Measurements from ENCODE around the gene VPS52.
A peak's percentile ranks its signal among the peaks of the same experiment; 100 is the strongest.

VPS52 gene

GRCh38 chr6:33208091-33208967, 63.3 kb downstream of the VPS52 start, which contains the start of gene RING1:
RING1 (plus strand) TSS chr6:33208500; CDS start chr6:33208823, 323 bp downstream.
- peak; percentile 88 for DNase-seq

DNA sequence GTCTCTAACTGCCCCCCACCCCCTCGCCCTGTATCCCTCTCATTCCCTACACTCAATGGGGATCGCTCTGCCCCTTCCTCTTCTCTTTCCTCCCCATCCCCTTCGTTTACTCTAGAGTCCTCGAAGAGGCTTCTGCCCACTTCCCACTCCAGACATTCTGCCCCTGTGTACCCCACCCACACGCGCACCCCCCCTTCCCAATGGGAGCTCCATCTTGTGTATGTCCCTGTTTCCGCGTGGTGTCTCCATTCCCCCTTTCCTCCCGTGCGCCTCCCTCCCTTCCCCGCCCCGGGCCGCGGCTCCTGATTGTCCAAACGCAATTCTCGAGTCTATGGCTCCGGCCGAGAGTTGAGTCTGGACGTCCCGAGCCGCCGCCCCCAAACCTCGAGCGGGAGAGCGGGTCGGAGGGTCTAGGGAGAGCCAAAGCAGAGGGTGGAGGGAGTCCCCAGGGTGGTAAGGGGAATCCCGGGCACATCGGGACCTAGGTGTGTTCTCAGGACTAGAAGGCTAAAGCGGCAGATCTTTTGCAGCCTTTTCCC, 64.1 kb downstream of the VPS52 start:
- peak; percentile 35 for DNase-seq

DNA sequence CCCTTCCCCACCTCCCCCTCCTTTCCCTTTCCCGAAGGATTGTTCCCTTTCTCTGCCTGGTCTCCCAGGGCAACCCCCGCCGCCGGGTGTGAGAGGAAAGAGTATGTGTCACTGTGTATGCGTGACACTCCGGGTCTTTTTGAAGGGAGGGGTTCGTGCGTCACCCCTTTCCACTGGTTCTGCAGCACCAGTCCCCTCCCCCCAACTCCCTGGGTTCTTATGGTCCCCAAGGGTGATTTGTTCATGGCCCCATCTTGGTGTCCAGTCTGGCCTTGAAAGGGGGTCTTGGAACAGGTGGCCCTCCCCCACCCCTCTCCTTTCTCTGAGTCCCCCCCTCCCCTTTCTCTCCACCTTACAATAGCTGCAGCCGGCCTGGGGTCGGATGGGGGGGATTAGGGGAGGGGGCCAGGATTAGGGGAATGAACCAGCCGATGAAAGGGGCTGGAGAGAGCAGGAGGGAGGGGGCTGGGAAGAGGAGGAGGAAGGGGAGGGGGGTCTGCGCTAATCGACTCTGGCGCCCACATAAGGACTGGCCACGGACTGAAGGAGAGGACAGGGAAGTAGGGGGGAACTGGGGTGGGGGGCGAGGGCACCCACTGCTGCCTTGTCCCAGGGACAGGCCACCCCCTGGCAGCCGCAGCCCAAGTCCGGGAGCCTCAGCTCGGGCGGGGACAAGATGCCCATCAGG, 64.7 kb downstream of the VPS52 start:
- DNase-seq, result no peak

GRCh38 chr6:33206027-33206863, 65.4 kb downstream of the VPS52 start:
- DNase-seq, result no peak

GRCh38 chr6:33205191-33206026, 66.3 kb downstream of the VPS52 start:
- peak; percentile 38 for DNase-seq

DNA sequence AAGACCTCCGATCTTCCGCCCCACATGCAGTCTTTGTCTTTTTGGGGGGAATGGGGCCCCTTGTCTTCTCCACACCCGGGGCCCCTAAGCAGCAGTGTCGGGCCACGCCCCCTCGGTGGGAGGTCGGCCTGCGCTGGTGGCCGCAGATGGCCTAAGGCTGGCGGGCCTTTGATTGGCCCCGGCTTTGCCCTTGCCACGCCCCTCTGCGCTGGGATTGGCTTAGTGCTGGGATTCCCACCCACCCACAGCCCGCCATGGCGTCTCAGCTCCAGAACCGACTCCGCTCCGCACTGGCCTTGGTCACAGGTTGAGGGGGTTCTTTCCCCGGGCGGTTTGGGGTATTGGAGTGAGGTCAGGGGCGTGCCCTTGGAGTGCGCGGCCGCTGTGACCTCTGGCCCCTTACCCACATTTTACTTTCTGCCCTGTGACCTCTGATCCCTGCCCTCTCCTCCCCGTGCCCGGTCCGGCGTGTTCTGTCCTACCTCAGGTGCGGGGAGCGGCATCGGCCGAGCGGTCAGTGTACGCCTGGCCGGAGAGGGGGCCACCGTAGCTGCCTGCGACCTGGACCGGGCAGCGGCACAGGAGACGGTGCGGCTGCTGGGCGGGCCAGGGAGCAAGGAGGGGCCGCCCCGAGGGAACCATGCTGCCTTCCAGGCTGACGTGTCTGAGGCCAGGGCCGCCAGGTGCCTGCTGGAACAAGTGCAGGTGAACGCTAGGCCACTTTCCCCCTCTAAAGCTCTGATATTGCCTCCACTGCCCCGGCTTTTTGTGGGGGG, 67.1 kb downstream of the VPS52 start, which contains the start of gene HSD17B8:
Gene HSD17B8, plus strand, starts transcription at position 241 of the 776 bp plus-strand sequence. Its CDS starts 14 bp downstream, at position 255.
- peak; percentile 94 for DNase-seq

DNA sequence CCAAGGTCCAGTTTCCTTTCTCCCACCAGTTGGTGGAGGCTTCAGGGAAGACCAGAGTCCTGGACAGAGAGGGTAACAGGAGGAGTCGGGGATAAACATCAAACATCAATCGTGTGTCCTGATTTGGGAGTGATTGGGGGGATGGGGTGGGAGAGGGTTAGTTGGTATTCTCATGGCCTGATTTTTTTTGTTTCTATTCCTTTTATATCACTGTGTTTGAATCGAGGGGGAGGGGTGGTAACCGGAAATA, 67.6 kb downstream of the VPS52 start:
- no peak for DNase-seq

DNA sequence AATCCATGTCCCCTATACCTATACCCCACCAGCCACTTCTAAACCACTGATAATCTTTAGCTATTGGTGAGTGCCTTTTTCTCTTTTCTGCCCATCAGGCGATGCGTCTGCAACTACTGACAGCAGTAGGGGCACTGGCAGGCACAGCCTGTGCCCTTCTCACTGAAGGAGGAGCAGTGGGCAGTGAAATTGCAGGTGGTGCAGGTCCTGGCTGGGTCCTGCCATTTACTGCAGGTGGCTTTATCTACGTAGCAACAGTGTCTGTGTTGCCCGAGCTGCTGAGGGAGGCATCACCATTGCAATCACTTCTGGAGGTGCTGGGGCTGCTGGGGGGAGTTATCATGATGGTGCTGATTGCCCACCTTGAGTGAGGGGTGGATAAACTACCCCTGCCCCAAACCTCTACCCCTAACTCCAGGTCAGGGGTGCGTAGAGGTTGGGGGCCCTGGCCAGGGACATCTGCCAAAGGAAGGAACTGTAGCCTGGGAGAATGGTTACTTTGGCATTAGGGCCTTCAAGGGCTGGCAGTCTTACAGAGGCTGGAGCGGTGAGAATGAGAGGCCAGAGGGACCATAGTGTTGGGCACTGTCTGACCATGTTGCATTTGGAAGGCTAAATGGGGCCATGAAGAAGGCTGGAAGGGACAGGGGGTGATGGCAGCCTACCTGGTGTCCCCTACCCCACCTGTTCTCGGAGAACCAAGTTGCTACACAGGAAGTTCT, 68.1 kb downstream of the VPS52 start:
- DNase-seq, result no peak

- DNase-seq, result no peak
Observed at GRCh38 chr6:33202799-33203198, 68.9 kb downstream of the VPS52 start.

GRCh38 chr6:33201935-33202334, 69.7 kb downstream of the VPS52 start:
- no peak for DNase-seq

DNA sequence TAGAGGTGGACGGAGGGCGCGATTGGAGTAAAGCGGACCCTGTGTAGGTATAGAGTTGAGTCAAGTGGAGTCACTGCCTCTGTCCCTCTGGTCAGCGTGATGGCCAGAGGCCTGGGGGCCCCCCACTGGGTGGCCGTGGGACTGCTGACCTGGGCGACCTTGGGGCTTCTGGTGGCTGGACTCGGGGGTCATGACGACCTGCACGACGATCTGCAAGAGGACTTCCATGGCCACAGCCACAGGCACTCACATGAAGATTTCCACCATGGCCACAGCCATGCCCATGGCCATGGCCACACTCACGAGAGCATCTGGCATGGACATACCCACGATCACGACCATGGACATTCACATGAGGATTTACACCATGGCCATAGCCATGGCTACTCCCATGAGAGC, 70.5 kb downstream of the VPS52 start:
- no peak for DNase-seq
